ENCODE results near the gene FAXDC2.

The FAXDC2 gene

GRCh38 chr5:154788212-154788611, 62.2 kb downstream of the FAXDC2 start:
- Histone ChIP-seq H3K27ac (ENCODE audit: low read depth, low read length) (no peak overlapping the region), H3K27me3 (ENCODE audit: control insufficient read depth in 5 of 5, insufficient read depth in 4 of 5, low read length in 5 of 5) (no peaks in the 10 kb centered on the region), H3K4me3 (ENCODE audit: low read depth in 1 of 5, low read length in 5 of 5) (peak overlapping the region in 1 of 5 donors; percentile 32), H3K36me3 (ENCODE audit: control insufficient read depth in 5 of 5, insufficient read depth in 5 of 5, low read length in 5 of 5) (peaks cover 4 to 33% (median 29%) of the 10 kb centered on the region in 5 donors), H3K4me1 (ENCODE audit: control insufficient read depth in 5 of 5, insufficient read depth in 5 of 5, low read length in 5 of 5) (peaks cover 10 to 46% (median 41%) of the 10 kb centered on the region in 5 donors), H3K9ac (ENCODE audit: low read length in 5 of 5) (peak overlapping the region in 1 of 5 donors; percentile 20), H3K9me3 (ENCODE audit: control insufficient read depth in 5 of 5, low read length in 5 of 5) (no peaks in the 10 kb centered on the region)

GRCh38 chr5:154786414-154786813, 64.0 kb downstream of the FAXDC2 start:
- no peaks in the 10 kb centered on the region for H3K9me3 ChIP-seq (ENCODE audit: control insufficient read depth in 5 of 5, low read length in 5 of 5)
- no peaks in the 10 kb centered on the region for H3K27me3 ChIP-seq (ENCODE audit: control insufficient read depth in 5 of 5, insufficient read depth in 4 of 5, low read length in 5 of 5)
- no peak overlapping the region for H3K9ac ChIP-seq (ENCODE audit: low read length in 5 of 5)
- peaks cover 0 to 15% (median 11%) of the 10 kb centered on the region in 5 donors for H3K36me3 ChIP-seq (ENCODE audit: control insufficient read depth in 5 of 5, insufficient read depth in 5 of 5, low read length in 5 of 5)
- no peak overlapping the region for H3K4me3 ChIP-seq (ENCODE audit: low read depth in 1 of 5, low read length in 5 of 5)
- H3K4me1 ChIP-seq (ENCODE audit: control insufficient read depth in 5 of 5, insufficient read depth in 5 of 5, low read length in 5 of 5): peaks cover 10 to 62% (median 52%) of the 10 kb centered on the region in 5 donors
- no peak overlapping the region for H3K27ac ChIP-seq (ENCODE audit: low read depth, low read length)

GRCh38 chr5:154784856-154785255, 65.5 kb downstream of the FAXDC2 start:
- Histone ChIP-seq H3K9me3 (ENCODE audit: control insufficient read depth in 5 of 5, low read length in 5 of 5) (no peaks in the 10 kb centered on the region), H3K4me1 (ENCODE audit: control insufficient read depth in 5 of 5, insufficient read depth in 5 of 5, low read length in 5 of 5) (peaks cover 10 to 68% (median 61%) of the 10 kb centered on the region in 5 donors), H3K4me3 (ENCODE audit: low read depth in 1 of 5, low read length in 5 of 5) (no peak overlapping the region), H3K9ac (ENCODE audit: low read length in 5 of 5) (no peak overlapping the region), H3K27me3 (ENCODE audit: control insufficient read depth in 5 of 5, insufficient read depth in 4 of 5, low read length in 5 of 5) (no peaks in the 10 kb centered on the region), H3K36me3 (ENCODE audit: control insufficient read depth in 5 of 5, insufficient read depth in 5 of 5, low read length in 5 of 5) (peaks cover 0 to 2% (median under 1%) of the 10 kb centered on the region in 5 donors), H3K27ac (ENCODE audit: low read depth, low read length) (peak overlapping the region; percentile 56)

DNA sequence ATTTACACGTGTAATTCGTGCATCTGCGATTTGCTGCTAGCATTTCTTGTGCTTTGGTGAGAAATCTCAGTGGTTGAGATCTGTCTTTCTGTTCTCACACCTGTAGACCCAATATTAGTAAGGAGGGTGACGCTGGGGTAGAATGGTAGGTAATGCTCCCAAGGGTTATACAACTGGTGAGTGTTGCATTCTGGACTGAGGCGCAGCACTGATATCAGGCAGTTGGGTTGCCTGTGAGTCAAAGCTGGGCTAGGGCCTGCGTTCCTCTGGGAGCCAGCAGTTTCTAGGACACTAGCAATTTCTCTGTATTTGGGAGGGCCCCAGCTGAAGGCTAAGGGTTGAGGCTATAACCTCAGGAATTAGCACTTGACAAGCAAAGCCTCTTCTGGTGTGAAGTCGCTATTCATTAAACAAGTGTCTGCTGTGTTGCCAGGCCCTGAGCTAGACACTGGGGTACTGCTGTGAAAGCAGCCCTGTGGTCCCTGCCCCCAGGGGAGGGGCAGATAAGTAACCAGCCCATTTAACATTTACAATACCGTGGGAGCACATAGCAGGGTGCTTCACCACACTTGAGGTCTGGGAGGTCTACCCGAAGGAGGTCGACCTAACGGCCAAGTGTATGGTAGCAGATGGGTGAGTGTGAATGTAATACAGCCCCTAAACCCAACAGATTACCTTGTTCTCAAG, 66.5 kb downstream of the FAXDC2 start:
- H3K4me1 ChIP-seq (ENCODE audit: control insufficient read depth in 5 of 5, insufficient read depth in 5 of 5, low read length in 5 of 5): peaks cover 10 to 75% (median 66%) of the 10 kb centered on the region in 5 donors
- H3K9ac ChIP-seq (ENCODE audit: low read length in 5 of 5): peak overlapping the region in 1 of 5 donors; percentile 22
- peak overlapping the region; percentile 56 for H3K27ac ChIP-seq (ENCODE audit: low read depth, low read length)

GRCh38 chr5:154782812-154783592, 67.4 kb downstream of the FAXDC2 start:
- Histone ChIP-seq H3K27me3 (ENCODE audit: control insufficient read depth in 5 of 5, insufficient read depth in 4 of 5, low read length in 5 of 5) (no peaks in the 10 kb centered on the region), H3K4me1 (ENCODE audit: control insufficient read depth in 5 of 5, insufficient read depth in 5 of 5, low read length in 5 of 5) (peaks cover 10 to 69% (median 68%) of the 10 kb centered on the region in 5 donors), H3K9ac (ENCODE audit: low read length in 5 of 5) (peak overlapping the region in 4 of 5 donors; percentile 3 to 47 (median 28)), H3K36me3 (ENCODE audit: control insufficient read depth in 5 of 5, insufficient read depth in 5 of 5, low read length in 5 of 5) (no peaks in the 10 kb centered on the region), H3K27ac (ENCODE audit: low read depth, low read length) (peak overlapping the region; percentile 56), H3K9me3 (ENCODE audit: control insufficient read depth in 5 of 5, low read length in 5 of 5) (no peaks in the 10 kb centered on the region), H3K4me3 (ENCODE audit: low read depth in 1 of 5, low read length in 5 of 5) (no peak overlapping the region)

More for the DNA sequence above, 66.5 kb downstream of the FAXDC2 start:
- Histone ChIP-seq H3K27me3 (ENCODE audit: control insufficient read depth in 5 of 5, insufficient read depth in 4 of 5, low read length in 5 of 5) (no peaks in the 10 kb centered on the region), H3K4me3 (ENCODE audit: low read depth in 1 of 5, low read length in 5 of 5) (no peak overlapping the region), H3K36me3 (ENCODE audit: control insufficient read depth in 5 of 5, insufficient read depth in 5 of 5, low read length in 5 of 5) (no peaks in the 10 kb centered on the region), H3K9me3 (ENCODE audit: control insufficient read depth in 5 of 5, low read length in 5 of 5) (no peaks in the 10 kb centered on the region)

- Histone ChIP-seq H3K36me3 (ENCODE audit: control insufficient read depth in 5 of 5, insufficient read depth in 5 of 5, low read length in 5 of 5) (no peaks in the 10 kb centered on the region), H3K27ac (ENCODE audit: low read depth, low read length) (peak overlapping the region; percentile 56), H3K4me3 (ENCODE audit: low read depth in 1 of 5, low read length in 5 of 5) (no peak overlapping the region), H3K4me1 (ENCODE audit: control insufficient read depth in 5 of 5, insufficient read depth in 5 of 5, low read length in 5 of 5) (peaks cover 10 to 63% (median 61%) of the 10 kb centered on the region in 5 donors), H3K27me3 (ENCODE audit: control insufficient read depth in 5 of 5, insufficient read depth in 4 of 5, low read length in 5 of 5) (no peaks in the 10 kb centered on the region), H3K9ac (ENCODE audit: low read length in 5 of 5) (peak overlapping the region in 3 of 5 donors; percentile 3 to 47 (median 31)), H3K9me3 (ENCODE audit: control insufficient read depth in 5 of 5, low read length in 5 of 5) (no peaks in the 10 kb centered on the region)
Measured at GRCh38 chr5:154782326-154782725, 68.1 kb downstream of the FAXDC2 start.

DNA sequence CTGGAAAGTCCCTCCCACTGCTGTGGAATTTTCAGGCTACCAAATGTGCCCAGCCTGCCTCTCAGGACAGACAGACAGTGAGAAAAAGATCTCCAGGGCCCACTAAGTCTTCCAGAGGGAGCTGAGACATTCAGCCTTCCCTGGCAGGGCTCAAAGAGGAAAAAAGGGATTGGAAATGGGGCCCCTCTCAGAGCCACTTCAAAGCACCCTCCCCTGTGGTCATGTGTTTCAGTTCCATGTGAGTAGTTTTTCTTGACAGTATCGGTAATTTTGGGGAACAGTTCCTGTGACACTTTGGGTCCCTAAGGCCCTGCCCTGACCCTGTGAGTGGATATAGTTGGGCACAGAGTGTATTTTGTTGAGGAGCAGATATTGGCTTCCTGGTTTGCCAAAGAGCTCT, 70.3 kb downstream of the FAXDC2 start:
- Histone ChIP-seq H3K27me3 (ENCODE audit: control insufficient read depth in 5 of 5, insufficient read depth in 4 of 5, low read length in 5 of 5) (no peaks in the 10 kb centered on the region), H3K9me3 (ENCODE audit: control insufficient read depth in 5 of 5, low read length in 5 of 5) (no peaks in the 10 kb centered on the region), H3K4me3 (ENCODE audit: low read depth in 1 of 5, low read length in 5 of 5) (no peak overlapping the region), H3K4me1 (ENCODE audit: control insufficient read depth in 5 of 5, insufficient read depth in 5 of 5, low read length in 5 of 5) (peaks cover 9 to 73% (median 68%) of the 10 kb centered on the region in 5 donors), H3K36me3 (ENCODE audit: control insufficient read depth in 5 of 5, insufficient read depth in 5 of 5, low read length in 5 of 5) (no peaks in the 10 kb centered on the region), H3K9ac (ENCODE audit: low read length in 5 of 5) (peak overlapping the region in 2 of 5 donors; percentile 20 to 26), H3K27ac (ENCODE audit: low read depth, low read length) (peak overlapping the region; percentile 31)

DNA sequence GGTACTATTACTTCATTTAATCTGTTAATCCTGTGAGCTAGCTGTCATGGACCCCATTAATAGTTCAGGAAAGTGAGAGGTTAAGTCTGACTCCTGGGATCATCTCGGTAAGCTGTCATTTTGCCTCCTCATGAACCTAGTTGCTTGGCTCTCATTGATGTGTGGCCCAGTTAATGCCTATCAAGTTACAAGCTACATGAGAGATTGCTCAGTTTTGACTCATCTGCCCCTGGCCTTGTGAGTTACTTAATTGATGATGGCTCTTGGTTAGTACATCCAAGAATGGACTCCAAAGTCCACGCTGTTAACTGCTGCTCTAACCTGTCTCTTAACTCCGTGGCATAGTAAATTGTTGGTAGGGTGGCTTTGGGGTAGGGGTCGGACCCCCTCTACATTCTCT, 71.3 kb downstream of the FAXDC2 start:
- no peak overlapping the region for H3K4me3 ChIP-seq (ENCODE audit: low read depth in 1 of 5, low read length in 5 of 5)
- H3K36me3 ChIP-seq (ENCODE audit: control insufficient read depth in 5 of 5, insufficient read depth in 5 of 5, low read length in 5 of 5): no peaks in the 10 kb centered on the region
- H3K27me3 ChIP-seq (ENCODE audit: control insufficient read depth in 5 of 5, insufficient read depth in 4 of 5, low read length in 5 of 5): no peaks in the 10 kb centered on the region
- peak overlapping the region; percentile 31 for H3K27ac ChIP-seq (ENCODE audit: low read depth, low read length)
- peaks cover 5 to 68% (median 65%) of the 10 kb centered on the region in 5 donors for H3K4me1 ChIP-seq (ENCODE audit: control insufficient read depth in 5 of 5, insufficient read depth in 5 of 5, low read length in 5 of 5)
- H3K9me3 ChIP-seq (ENCODE audit: control insufficient read depth in 5 of 5, low read length in 5 of 5): no peaks in the 10 kb centered on the region
- H3K9ac ChIP-seq (ENCODE audit: low read length in 5 of 5): no peak overlapping the region

- H3K9ac ChIP-seq (ENCODE audit: low read length in 5 of 5): no peak overlapping the region
- H3K27me3 ChIP-seq (ENCODE audit: control insufficient read depth in 5 of 5, insufficient read depth in 4 of 5, low read length in 5 of 5): no peaks in the 10 kb centered on the region
- H3K9me3 ChIP-seq (ENCODE audit: control insufficient read depth in 5 of 5, low read length in 5 of 5): no peaks in the 10 kb centered on the region
- H3K27ac ChIP-seq (ENCODE audit: low read depth, low read length): peak overlapping the region; percentile 31
- peaks cover 0 to 68% (median 65%) of the 10 kb centered on the region in 5 donors for H3K4me1 ChIP-seq (ENCODE audit: control insufficient read depth in 5 of 5, insufficient read depth in 5 of 5, low read length in 5 of 5)
- H3K36me3 ChIP-seq (ENCODE audit: control insufficient read depth in 5 of 5, insufficient read depth in 5 of 5, low read length in 5 of 5): no peaks in the 10 kb centered on the region
- no peak overlapping the region for H3K4me3 ChIP-seq (ENCODE audit: low read depth in 1 of 5, low read length in 5 of 5)
Measured at GRCh38 chr5:154778534-154778933, 71.9 kb downstream of the FAXDC2 start.

DNA sequence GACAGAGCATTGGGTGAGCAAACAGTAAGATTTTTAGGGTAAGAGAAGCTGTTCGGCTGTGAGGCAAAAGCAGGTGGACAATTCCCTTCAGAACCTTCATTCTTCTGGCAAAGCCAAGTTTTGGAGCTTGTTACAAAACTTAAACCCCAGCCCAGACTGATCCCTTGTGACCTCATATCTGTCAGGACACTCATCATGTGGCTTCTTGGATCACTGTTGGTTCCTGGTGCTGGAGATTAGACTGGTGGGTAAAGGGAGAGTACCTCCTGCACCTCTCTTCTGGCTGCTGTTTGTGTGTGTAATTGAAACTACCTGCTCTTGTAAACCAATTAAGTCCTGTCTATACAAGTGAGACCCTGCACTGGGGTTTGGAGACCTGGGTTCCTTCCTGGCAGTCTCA, 74.2 kb downstream of the FAXDC2 start:
- H3K4me1 ChIP-seq (ENCODE audit: control insufficient read depth in 5 of 5, insufficient read depth in 5 of 5, low read length in 5 of 5): peaks cover 2 to 68% (median 66%) of the 10 kb centered on the region in 5 donors
- H3K27me3 ChIP-seq (ENCODE audit: control insufficient read depth in 5 of 5, insufficient read depth in 4 of 5, low read length in 5 of 5): no peaks in the 10 kb centered on the region
- peak overlapping the region in 1 of 5 donors; percentile 35 for H3K9ac ChIP-seq (ENCODE audit: low read length in 5 of 5)
- H3K9me3 ChIP-seq (ENCODE audit: control insufficient read depth in 5 of 5, low read length in 5 of 5): no peaks in the 10 kb centered on the region
- no peaks in the 10 kb centered on the region for H3K36me3 ChIP-seq (ENCODE audit: control insufficient read depth in 5 of 5, insufficient read depth in 5 of 5, low read length in 5 of 5)
- H3K4me3 ChIP-seq (ENCODE audit: low read depth in 1 of 5, low read length in 5 of 5): no peak overlapping the region
- H3K27ac ChIP-seq (ENCODE audit: low read depth, low read length): peak overlapping the region; percentile 34

Data from subcutaneous abdominal adipose tissue (tissue), 5 donors.